IMR-90 (cell line): ENCODE measurements around the gene LYZL6. TPM values are rescaled to one million over a fixed set of nuclear protein-coding genes. Genes with fewer than 3 reads are reported as not detected.

ENCODE experiments used
- ATAC-seq: fragments of 200-7000 bp; cut with Tn5 transposase; 2 replicates; pipeline ENCODE4 v1.9.1; 2020; ENCODE audit warnings: low read depth, mild to moderate bottlenecking, moderate library complexity
- Bru-seq: library from RNA; stranded (reverse); fragments of 400-500 nt; gene quantifications from one replicate; lab custom pipeline; 2021; lab: Mats Ljungman, UMichigan
- BruChase-seq, 2 experiments: library from RNA; stranded (reverse); fragments of 400-500 nt; gene quantifications; one replicate each; lab custom pipeline; 2021; lab: Mats Ljungman, UMichigan
- BruUV-seq: library from RNA; stranded (reverse); fragments of 400-500 nt; replicated peaks from 2 replicates; lab custom pipeline; 2021; lab: Mats Ljungman, UMichigan
- CTCF ChIA-PET: fragments of 300-600 bp; formaldehyde crosslinking; extraction: SDS; loops from one replicate; lab custom pipeline; 2021; ENCODE audit warnings: antibody characterized with exemption; lab: Yijun Ruan, JAX
- POLR2A ChIA-PET: fragments of 300-600 bp; sonication (Branson Sonifier 250); formaldehyde crosslinking; loops from one replicate; lab custom pipeline; 2022; ENCODE audit warnings: antibody characterized with exemption; ENCODE audit not compliant: unreplicated experiment; lab: Charles Lee
- DNase-seq: peaks from one replicate; pipeline ENCODE4 v3.0.0; 2013
- H2AFZ ChIP-seq: replicated peaks from 2 replicates; pipeline ENCODE3; 2013; ENCODE audit warnings: low read length, mild to moderate bottlenecking; ENCODE audit not compliant: poor library complexity
- H2AK5ac ChIP-seq: 2 replicates; pipeline ENCODE4 v1.6.1; 2013; ENCODE audit warnings: low read depth, low read length, inconsistent platforms
- H2AK9ac ChIP-seq: replicated peaks from 2 replicates; pipeline ENCODE3; 2013; ENCODE audit warnings: mild to moderate bottlenecking, low read depth, low read length, moderate library complexity; ENCODE audit not compliant: poor library complexity
- H2BK120ac ChIP-seq: 2 replicates; pipeline ENCODE4 v1.6.1; 2013; ENCODE audit warnings: low read depth, low read length, inconsistent platforms
- H2BK15ac ChIP-seq: 3 replicates; pipeline ENCODE4 v1.6.1; 2013; ENCODE audit warnings: low read depth, low read length, inconsistent platforms
- H2BK20ac ChIP-seq: 2 replicates; pipeline ENCODE4 v1.6.1; 2013; ENCODE audit warnings: low read depth, mild to moderate bottlenecking, inconsistent platforms, low read length, moderate library complexity
- H2BK5ac ChIP-seq: 2 replicates; pipeline ENCODE4 v1.6.1; 2013; ENCODE audit warnings: mild to moderate bottlenecking, low read depth, low read length, inconsistent platforms; ENCODE audit not compliant: poor library complexity, severe bottlenecking
- H3K14ac ChIP-seq: replicated peaks from 2 replicates; pipeline ENCODE4 v1.6.1; 2013; ENCODE audit warnings: low read depth, low read length, inconsistent platforms
- H3K18ac ChIP-seq: 2 replicates; pipeline ENCODE4 v1.6.1; 2013; ENCODE audit warnings: low read depth, low read length, control low read depth
- H3K23ac ChIP-seq: 2 replicates; pipeline ENCODE4 v1.6.1; 2013; ENCODE audit warnings: low read depth, low read length, inconsistent platforms
- H3K27ac ChIP-seq: 2 replicates; pipeline ENCODE4 v1.5.1; 2013; ENCODE audit warnings: mild to moderate bottlenecking, control low read depth, low read length; ENCODE audit not compliant: insufficient read depth
- H3K27me3 ChIP-seq: 2 replicates; pipeline ENCODE4 v1.6.1; 2013; ENCODE audit warnings: low read length; ENCODE audit not compliant: control insufficient read depth, insufficient read depth
- H3K36me3 ChIP-seq: 2 replicates; pipeline ENCODE4 v1.6.1; 2013; ENCODE audit warnings: low read length, mixed read lengths; ENCODE audit not compliant: control insufficient read depth, insufficient read depth
- H3K4ac ChIP-seq: 2 replicates; pipeline ENCODE4 v1.6.1; 2013; ENCODE audit warnings: low read depth, low read length, inconsistent platforms
- H3K4me1 ChIP-seq: 2 replicates; pipeline ENCODE4 v1.6.1; 2013; ENCODE audit warnings: low read length, mixed read lengths; ENCODE audit not compliant: control insufficient read depth, insufficient read depth
- H3K4me2 ChIP-seq: 2 replicates; pipeline ENCODE4 v1.6.1; 2013; ENCODE audit warnings: low read depth, mild to moderate bottlenecking, control low read depth, low read length, moderate library complexity
- H3K4me3 ChIP-seq: 2 replicates; pipeline ENCODE4 v1.5.1; 2013; ENCODE audit warnings: low read depth, mild to moderate bottlenecking, control low read depth, low read length, moderate library complexity; ENCODE audit not compliant: insufficient read depth
- H3K56ac ChIP-seq: 2 replicates; pipeline ENCODE4 v1.6.1; 2013; ENCODE audit warnings: low read length, inconsistent platforms; ENCODE audit not compliant: insufficient read depth; ENCODE audit errors: extremely low read depth
- H3K79me1 ChIP-seq, 2 experiments: 2 replicates each; pipeline ENCODE4 v1.6.1; 2013; ENCODE audit warnings: low read length in 2 of 2, inconsistent platforms in 1 of 2, low read depth in 1 of 2
- H3K9ac ChIP-seq: 2 replicates; pipeline ENCODE4 v1.6.1; 2013; ENCODE audit warnings: low read depth, low read length, control low read depth
- H3K9me1 ChIP-seq: 2 replicates; pipeline ENCODE4 v1.6.1; 2013; ENCODE audit warnings: low read length, inconsistent platforms; ENCODE audit not compliant: insufficient read depth
- H3K9me3 ChIP-seq: 2 replicates; pipeline ENCODE4 v1.6.1; 2013; ENCODE audit warnings: low read length; ENCODE audit not compliant: control insufficient read depth, insufficient read depth
- H4K20me1 ChIP-seq: 2 replicates; pipeline ENCODE4 v1.6.1; 2013; ENCODE audit warnings: low read length, inconsistent platforms; ENCODE audit not compliant: insufficient read depth
- H4K5ac ChIP-seq: 2 replicates; pipeline ENCODE4 v1.6.1; 2013; ENCODE audit warnings: mild to moderate bottlenecking, low read depth, low read length, control low read depth
- H4K8ac ChIP-seq, 2 experiments: 2 replicates each; pipeline ENCODE4 v1.6.1; 2013; ENCODE audit warnings: low read depth in 2 of 2, low read length in 2 of 2, control low read depth in 1 of 2, inconsistent platforms in 1 of 2
- H4K91ac ChIP-seq: 2 replicates; pipeline ENCODE4 v1.6.1; 2013; ENCODE audit warnings: low read depth, low read length, inconsistent platforms; ENCODE audit not compliant: insufficient read depth
- FOS ChIP-seq: fragments of 150-350 bp; IDR thresholded peaks from 2 replicates; pipeline ENCODE4 v1.6.1; 2016; ENCODE audit warnings: low read depth, low read length
- RCOR1 ChIP-seq: IDR thresholded peaks from 2 replicates; pipeline ENCODE4 v1.6.1; 2012; ENCODE audit warnings: mild to moderate bottlenecking, low read length, improper control_type of control experiment; ENCODE audit not compliant: insufficient replicate concordance
- WGBS, 2 experiments: methylation state at CpG; one replicate each; pipeline versions ENCODE4 v1.1.5 to v1.1.7; 2013; ENCODE audit warnings: missing lambda C conversion rate in 2 of 2; ENCODE audit not compliant: insufficient read length in 1 of 2; ENCODE audit errors: extremely low coverage in 2 of 2; 5-methylcytosine and 5-hydroxymethylcytosine counted together
- dilution Hi-C: fragments of 300-500 bp; cut with HindIII; formaldehyde crosslinking; loops from one replicate; pipeline ENCODE4 v1.14.3; 2018; ENCODE audit warnings: low sequenced_read_pairs; ENCODE audit not compliant: unreplicated experiment
- in situ Hi-C: fragments of 300-500 bp; cut with MboI; formaldehyde crosslinking; loops from 3 replicates; pipeline ENCODE4 v1.14.3; 2019; ENCODE audit warnings: low sequenced_read_pairs, inconsistent platforms, mixed read lengths
- intact Hi-C: fragments of 100-400 bp; cut with micrococcal nuclease; formaldehyde crosslinking; loops from 2 replicates; pipeline ENCODE4 v1.10.0; 2022
- long read RNA-seq: library from polyadenylated mRNA; unstranded; transcript quantifications from one replicate; pipeline ENCODE4 v2.0.0, GENCODE V29; 2021; ENCODE audit not compliant: unreplicated experiment
- polyA plus RNA-seq, 3 experiments: library from polyadenylated mRNA; depleted of rRNA; stranded (reverse); fragments of >200 nt; gene quantifications; 2 replicates each; pipeline ENCODE4 v1.2.3, GENCODE V29; 2012; ENCODE audit warnings: low replicate concordance in 1 of 3
- total RNA-seq: library from RNA; depleted of rRNA; stranded (reverse); fragments of >200 nt; gene quantifications from 2 replicates; pipeline ENCODE4 v1.2.3, GENCODE V29; 2012; rRNA removed

Gene LYZL6
- not detected in 2 replicates for total RNA-seq
- polyA plus RNA-seq (2012; rRNA removed), result not detected in 2 replicates
- polyA plus RNA-seq (2012; cell fraction: cytosol; rRNA removed), result not detected in 2 replicates
- polyA plus RNA-seq (2012; cell fraction: nucleus; rRNA removed; ENCODE audit: low replicate concordance), result not detected in 2 replicates
- Bru-seq, nascent RNA, result not detected
- BruChase-seq, experiment 1, labeled RNA remaining after a 6-hour chase, result not detected
- BruChase-seq, experiment 2, labeled RNA remaining after a 2-hour chase, result not detected
- long read RNA-seq, result 0 reads

GRCh38 chr17:35943537-35943936, at the start of gene LYZL6:
Gene LYZL6, minus strand, starts transcription at chr17:35943713. Its CDS starts 4,357 bp downstream, at chr17:35939356.
- ChIA-PET POLR2A (interaction anchor here (0.6 kb wide), 1 partner anchor 162 kb away, joined by 6 read pairs; no protein-coding TSS in a partner anchor), CTCF (no interaction called here)
- no peak within 1 kb of the TSS for H2AFZ ChIP-seq
- no TSS peak for BruUV-seq
- H2BK15ac ChIP-seq, result no peak within 1 kb of the TSS
- DNase-seq, result no peak
- no peaks in the 10 kb centered on the region for H3K36me3 ChIP-seq
- no peak within 1 kb of the TSS for H2AK9ac ChIP-seq
- H2BK120ac ChIP-seq, result no peak within 1 kb of the TSS
- no peak within 1 kb of the TSS for H3K18ac ChIP-seq
- TF ChIP-seq FOS, result no peak
- no peak for TF ChIP-seq RCOR1
- intact Hi-C loops (no loop called here), dilution Hi-C loops (no loop called here), in situ Hi-C loops (no loop called here)
- H3K9me1 ChIP-seq, result no peaks in the 10 kb centered on the region
- H2BK5ac ChIP-seq, result no peak within 1 kb of the TSS
- H4K5ac ChIP-seq, result no peak within 1 kb of the TSS
- H4K20me1 ChIP-seq, result no peaks in the 10 kb centered on the region
- no peak within 1 kb of the TSS for H3K56ac ChIP-seq
- no peak for ATAC-seq
- no peaks in the 10 kb centered on the region for H3K79me1 ChIP-seq
- H4K91ac ChIP-seq, result no peak within 1 kb of the TSS
- H3K4me2 ChIP-seq, result no peak within 1 kb of the TSS
- H3K23ac ChIP-seq, result no peak within 1 kb of the TSS
- no peak within 1 kb of the TSS for H2BK20ac ChIP-seq
- H2AK5ac ChIP-seq, result no peak within 1 kb of the TSS
- H4K8ac ChIP-seq, result no peak within 1 kb of the TSS
- no peaks in the 10 kb centered on the region; the same call in none of the 2 replicates for H3K27me3 ChIP-seq
- H3K27ac ChIP-seq, result no peak within 1 kb of the TSS
- H3K4me3 ChIP-seq, result no peak within 1 kb of the TSS
- H3K4ac ChIP-seq, result no peak within 1 kb of the TSS
- no peak within 1 kb of the TSS for H3K14ac ChIP-seq
- no CpG with 5 or more reads among the region's 2 CpGs for WGBS, 2 experiments
- H3K9me3 ChIP-seq, result no peaks in the 10 kb centered on the region
- no peaks in the 10 kb centered on the region for H3K4me1 ChIP-seq
- H3K9ac ChIP-seq, result no peak within 1 kb of the TSS
